Measurements from ENCODE around the gene EXOSC2.

Gene EXOSC2

DNA sequence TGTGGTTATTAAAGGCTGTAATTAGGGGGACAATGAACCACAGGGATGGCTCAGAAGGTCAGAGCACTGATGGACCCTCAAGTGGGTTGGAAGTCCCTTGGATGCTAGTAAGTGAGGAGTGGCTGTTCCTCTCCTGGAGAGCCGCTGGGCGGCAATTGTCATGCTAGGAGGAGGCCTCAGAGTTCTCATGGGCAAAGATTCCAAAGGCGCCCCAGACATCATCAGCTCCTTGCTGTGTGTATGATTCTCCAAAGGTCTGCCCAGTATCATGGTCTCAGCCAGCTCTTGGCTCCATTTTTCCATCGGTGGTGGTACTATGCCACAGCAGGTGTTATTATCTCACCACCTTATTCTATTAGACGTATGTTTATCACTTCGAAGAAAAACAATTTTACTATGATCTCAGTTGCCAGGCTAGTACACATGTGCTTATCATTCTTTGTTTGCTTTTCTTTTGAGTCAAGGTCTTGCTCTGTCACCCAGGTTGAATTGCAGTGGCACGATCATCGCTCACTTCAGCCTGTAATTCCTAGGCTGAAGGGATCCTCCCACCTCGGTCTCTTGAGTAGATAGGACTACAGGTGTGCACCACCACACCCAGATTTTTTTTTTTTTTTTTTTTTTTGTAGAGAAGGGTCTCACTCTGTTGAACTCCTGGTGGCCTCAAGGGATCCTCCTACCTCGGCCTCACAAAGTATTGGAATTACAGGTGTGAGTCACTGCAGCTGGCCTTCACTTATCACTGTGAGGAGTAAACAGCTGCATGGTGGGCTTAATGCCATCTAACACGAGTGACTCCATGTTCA is 46.8 kb downstream of the EXOSC2 start:
- DNase-seq = no peak

GRCh38 chr9:130741024-130741305 is 47.4 kb downstream of the EXOSC2 start:
- no peak for DNase-seq

- no peak for DNase-seq
These were observed 48.4 kb downstream of the EXOSC2 start for GRCh38 chr9:130741831-130742449.

DNA sequence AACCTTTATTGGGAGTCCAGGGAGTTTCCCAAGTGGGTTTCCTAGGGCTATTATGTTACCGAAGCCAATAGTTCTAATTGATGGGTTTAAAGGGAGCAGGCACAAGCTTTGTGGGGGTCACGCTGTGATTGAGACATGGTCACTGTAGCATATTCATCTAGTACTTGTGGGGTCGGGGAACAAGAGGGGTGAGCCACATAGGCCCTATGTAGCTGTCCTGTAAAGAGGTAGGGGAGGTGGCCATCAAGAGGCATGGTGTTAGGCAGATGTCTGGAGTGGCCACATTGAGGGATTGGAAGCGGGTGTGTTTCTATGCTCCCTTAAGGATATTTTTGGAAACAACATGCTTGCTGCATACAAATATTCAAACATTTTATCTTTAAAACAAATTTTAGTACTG is 50.1 kb downstream of the EXOSC2 start:
- no peak for DNase-seq

GRCh38 chr9:130745210-130745800 is 51.7 kb downstream of the EXOSC2 start:
- no peak for DNase-seq

DNA sequence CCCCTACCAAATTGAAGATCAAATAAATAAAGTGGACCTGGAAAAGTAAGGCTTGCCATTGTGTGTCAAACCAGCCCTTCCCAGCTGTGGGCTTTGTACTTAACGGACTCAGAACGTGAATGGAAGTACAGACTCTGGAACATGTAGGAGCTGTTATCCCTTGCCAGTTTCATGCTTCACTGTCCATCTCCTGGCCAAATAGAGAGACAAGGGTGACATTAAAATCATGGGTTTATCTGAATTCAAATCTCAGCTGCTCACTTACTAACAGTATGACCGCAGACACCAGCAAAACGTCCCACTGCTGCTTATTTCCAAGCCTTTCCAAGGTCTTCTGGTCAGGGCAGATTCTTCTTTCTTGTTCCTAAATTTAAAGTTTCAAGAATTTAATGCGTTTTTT is 52.2 kb downstream of the EXOSC2 start:
- no peak for DNase-seq

- DNase-seq = no peak
These were observed 53.0 kb downstream of the EXOSC2 start for GRCh38 chr9:130746434-130747212.

DNA sequence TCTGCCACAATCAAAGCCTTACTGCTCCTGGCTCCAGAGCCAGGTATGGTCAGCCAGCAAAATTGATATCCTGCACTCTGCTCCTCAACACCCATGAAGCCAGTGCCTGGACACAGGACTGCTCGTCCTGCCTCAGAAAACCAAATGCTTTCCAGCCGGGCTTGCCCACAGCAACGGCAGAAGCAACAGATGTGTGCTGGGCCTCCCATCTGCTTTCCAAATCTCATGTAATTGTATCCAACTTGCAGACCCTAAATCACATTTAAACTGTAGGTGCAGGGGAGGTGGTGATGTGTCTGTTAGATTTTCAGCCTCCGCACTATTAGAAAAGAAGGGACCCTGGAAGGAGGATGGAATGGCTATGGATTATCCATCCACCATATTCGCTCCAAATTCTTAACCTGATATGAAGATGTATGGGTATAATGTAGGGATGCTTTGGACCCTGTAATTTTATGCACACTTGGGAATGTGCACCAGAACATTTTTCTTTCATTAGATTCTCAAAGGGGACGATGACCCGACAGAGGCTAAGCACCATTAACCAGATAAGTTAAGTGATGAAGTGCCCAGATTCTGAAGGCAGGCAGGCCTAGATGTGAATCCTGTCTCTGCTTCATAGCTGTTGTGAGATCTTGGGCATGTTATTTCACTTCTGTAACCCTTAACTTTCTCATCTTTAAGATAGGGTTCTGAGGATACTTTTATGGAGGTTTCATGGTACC is 58.2 kb downstream of the EXOSC2 start:
- no peak for DNase-seq

Data from activated CD4-positive, alpha-beta T cell treated with anti-CD3 and anti-CD28 coated beads, Interleukin-2, Interleukin-6, amounts not matched to agents 100 ng/mL and 50 ng/mL, durations not matched to agents 16 hours and 8 hours (primary cell).